ENCODE data around the gene ATF7.
"Not testable (repeated sequence)": the region's sequence is repeated elsewhere in the genome, so short reads cannot be mapped to it uniquely, and the experiment has no call there.

Gene ATF7

DNA sequence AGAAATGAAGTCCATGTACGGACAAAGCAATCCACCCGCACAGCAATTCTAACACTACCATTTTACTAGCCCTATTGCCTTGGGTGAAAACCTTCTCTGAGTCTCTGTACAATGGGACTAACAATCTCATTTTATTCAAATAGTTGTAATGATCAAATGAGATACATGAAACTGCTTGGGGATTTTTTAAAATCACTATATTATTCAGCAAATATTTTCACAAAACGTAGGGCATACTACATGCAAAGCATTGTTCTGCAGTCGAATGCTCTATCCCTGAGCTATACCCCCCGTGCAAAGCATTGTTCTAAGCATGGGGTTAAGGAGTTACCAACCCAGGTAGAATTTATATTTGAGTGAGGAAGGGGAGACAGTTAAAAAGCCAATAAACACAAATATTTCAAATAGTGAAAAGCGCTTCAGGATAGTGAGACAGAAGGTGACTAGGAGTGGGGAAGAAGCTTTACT, 554 bp upstream of the ATF7 start:
- DNase-seq (ENCODE audit: low read depth): no peak

GRCh38 chr12:53625373-53625945, 723 bp downstream of the ATF7 start:
- DNase-seq (ENCODE audit: low read depth): no peak

DNA sequence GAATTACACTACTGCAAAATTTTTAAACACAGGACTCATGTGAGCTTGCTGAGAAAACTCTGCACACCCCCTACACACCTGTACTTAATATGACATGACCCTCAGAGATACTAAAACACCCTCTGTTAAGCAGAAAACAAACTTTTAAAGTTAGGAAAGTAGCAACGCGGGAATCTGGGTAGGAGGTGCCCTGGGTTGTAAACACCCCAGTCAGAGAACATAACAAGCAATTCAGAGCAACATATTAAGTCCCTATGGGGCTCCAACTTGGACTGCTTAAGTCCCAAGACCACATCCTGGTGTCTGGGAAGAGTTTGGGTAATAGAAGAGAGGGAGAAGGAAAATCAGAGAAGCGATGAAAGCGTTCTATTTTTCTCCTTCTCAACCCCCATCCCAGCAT, 1.2 kb downstream of the ATF7 start:
- DNase-seq (ENCODE audit: low read depth): no peak

DNA sequence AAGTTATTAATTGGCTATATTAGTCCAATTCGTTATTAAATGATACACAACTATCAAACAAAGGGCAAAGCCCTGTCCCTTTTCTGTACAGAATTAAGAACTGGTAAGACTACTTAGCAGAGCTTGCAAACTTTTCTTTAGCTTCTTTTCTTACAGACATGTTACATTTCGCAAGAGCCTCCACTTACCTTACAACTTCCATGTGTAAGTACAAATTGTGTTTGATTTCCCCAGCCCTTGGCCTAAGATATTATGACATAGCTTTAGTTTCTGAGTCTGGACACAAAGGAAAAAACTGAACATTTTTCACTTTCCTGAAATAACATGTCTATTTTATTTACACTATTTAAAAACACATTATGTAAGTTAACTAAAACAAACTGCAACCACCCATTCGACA, 1.7 kb downstream of the ATF7 start:
- no peak for DNase-seq (ENCODE audit: low read depth)

DNA sequence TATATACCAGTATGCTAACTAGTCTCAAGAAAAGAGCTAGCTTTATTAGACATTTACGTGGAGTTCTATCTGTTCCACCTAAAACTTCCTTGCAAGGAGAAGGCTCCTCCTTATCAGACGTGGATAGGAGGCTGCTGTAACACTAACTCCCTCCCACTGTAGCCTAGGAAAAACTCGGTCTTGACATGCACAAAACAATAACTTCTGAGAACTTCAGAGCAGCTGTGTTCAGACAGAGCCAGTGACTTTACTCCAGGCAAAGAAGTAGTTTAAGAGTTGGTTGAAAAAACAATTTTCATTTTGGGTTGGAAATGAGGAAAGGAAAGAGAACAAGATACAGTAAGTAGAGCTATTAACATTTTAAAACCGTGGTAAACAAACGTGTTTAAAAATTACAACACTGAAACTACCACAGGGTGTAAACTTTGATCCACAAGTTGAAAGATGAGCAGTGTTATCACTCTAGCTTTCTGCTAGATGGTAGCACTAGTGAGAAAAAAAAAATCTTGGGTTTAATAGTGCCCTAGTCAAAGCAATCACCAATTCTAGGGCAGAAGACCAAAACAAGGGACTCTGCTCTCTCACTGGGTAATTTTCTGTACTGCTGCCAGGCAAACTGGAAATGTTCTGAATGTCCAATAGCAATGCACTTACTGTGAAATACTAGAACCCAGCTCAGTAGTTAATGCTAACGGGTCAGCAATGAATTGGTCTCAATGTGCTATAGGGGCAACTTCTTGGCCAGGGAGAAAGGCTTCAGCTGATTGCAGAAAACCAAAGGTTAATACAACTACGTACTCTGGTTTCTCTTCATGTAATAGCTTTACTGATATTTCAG, 2.4 kb downstream of the ATF7 start:
- DNase-seq (ENCODE audit: low read depth): no peak

GRCh38 chr12:53622724-53623123, 3.5 kb downstream of the ATF7 start:
- no peak for DNase-seq (ENCODE audit: low read depth)

GRCh38 chr12:53618275-53618674, 7.9 kb downstream of the ATF7 start:
- no peak for DNase-seq (ENCODE audit: low read depth)

- DNase-seq (ENCODE audit: low read depth): no peak
These were observed 8.5 kb downstream of the ATF7 start for GRCh38 chr12:53617700-53618099.

- no peak for DNase-seq (ENCODE audit: low read depth)
These were observed 9.2 kb downstream of the ATF7 start for GRCh38 chr12:53616950-53617349.

DNA sequence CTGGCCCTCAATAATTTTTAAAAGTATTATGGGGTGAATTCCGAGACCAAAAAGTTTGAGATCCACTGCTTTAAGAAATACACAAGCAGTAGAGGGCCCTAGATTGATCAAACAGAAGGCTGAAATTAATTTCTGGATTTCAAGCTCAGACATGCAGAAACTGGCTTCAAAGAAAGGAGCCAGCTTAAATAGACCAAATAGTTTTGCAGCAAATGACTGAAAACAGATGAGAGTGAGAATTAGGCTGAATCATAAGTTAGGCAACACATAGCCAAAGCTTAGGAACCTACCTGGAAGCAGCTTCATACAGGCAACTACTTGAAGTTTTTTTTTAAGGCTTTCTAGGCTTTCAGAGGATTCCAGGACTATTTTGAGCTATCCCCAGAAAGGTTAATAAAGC, 12.4 kb downstream of the ATF7 start:
- DNase-seq (ENCODE audit: low read depth): no peak

DNA sequence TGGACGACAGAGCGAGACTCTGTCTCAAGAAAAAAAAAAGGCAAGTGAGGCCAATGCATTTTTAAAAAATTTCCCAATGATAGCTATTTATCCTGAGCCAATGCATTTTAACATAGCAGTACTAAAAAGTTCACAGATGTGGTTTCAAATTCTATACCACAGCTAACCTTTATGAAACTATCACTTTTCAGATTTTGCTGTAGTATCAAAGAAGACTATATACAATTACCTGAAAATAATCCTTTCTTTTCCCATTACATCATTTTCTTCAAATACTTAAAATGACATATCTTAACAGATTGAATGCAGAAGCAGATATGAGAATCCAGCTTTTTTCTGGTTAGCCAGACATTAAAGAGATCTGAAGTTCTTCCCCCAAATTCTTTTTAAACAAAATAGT, 13.2 kb downstream of the ATF7 start:
- DNase-seq (ENCODE audit: low read depth): no peak

GRCh38 chr12:53611304-53611703, 14.9 kb downstream of the ATF7 start:
- DNase-seq (ENCODE audit: low read depth): no peak

- DNase-seq (ENCODE audit: low read depth): not testable (repeated sequence)
These were observed 19.5 kb downstream of the ATF7 start for GRCh38 chr12:53606688-53607087.

DNA sequence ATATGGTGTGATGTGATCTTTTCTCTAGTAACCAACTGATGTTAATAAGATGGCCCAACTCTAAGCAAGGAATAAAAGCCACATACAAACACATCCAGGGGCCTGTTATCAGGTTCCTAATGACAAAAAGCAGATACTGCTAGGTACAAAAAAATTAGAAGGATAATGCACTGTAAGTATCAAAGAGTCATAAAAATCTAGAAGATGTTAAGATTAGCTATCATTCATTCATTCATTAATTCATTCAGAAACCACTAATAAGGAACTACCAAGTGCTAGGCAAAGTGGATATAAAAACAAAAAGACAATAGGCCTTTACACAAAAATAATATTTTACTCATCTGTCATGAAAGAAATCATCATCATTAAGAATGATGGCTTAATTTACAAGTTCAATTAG, 21.6 kb downstream of the ATF7 start:
- DNase-seq (ENCODE audit: low read depth): no peak

DNA sequence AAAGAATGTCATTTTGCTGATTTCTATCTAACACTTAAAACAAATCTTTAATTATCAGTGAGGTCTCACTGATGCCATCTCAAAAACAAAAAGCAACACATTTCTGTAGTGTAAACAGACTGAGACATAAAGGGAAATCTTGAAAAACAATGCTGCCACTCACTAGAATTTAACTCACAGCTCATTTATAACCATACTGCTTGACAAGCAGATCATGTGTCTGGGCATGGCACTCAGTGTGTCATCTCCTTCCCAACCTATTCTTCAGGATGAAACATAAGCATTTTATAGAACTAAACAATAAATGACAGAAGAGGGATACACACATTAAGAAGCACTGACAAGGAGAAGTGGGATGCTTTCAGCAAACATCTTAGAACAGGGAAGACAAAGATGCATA, 22.4 kb downstream of the ATF7 start:
- no peak for DNase-seq (ENCODE audit: low read depth)

DNA sequence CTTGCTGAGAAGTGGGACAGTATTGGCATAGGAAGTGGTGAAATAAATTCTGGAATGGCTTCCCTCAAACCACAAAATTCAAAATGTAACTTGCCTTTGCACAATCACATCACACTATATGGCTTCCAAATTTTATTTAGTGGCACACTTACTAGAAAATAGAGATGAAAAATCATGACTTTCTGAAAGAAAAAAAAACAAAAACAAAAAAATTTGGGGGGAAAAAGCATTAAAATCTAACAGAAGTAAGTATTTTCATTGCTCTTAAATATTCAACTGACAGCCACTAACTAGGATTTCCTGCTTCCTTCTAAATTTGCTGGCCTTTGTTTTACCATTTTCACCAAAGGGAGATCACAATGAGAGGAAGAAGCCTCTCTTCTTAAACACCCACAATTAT, 23.0 kb downstream of the ATF7 start:
- DNase-seq (ENCODE audit: low read depth): no peak

DNA sequence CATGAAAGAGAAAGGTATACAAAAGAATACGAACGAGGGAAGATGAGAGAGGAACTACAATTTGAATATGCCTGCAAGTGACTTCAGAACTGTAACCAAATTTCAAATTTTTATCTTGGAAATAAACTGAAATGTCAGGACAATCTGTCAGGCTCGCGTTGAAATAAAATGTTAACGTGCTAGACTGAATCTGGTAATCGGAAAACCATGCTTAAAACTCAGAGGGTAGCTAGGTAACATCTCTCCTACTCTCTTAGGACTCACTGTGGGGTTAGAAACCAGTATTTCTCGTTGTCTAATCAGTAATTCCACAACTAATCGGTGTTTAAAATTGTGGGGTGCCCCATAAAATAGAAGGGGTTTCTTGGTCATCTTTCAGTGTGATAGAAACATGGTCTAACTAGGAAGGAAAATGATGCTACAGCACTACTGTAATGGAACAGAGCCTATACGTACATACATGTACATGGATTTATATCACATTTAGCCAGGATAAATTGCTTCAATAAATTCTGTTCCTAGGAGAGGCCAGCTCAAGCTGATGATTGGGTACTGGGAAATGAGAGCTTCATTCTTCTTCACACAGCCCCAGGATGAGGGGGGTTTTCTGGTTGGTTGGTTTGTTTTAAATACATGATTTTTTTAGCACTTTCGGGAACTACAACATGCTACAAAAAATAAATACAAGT, 23.9 kb downstream of the ATF7 start:
- DNase-seq (ENCODE audit: low read depth): no peak

GRCh38 chr12:53601296-53601847, 24.8 kb downstream of the ATF7 start:
- no peak for DNase-seq (ENCODE audit: low read depth)

GRCh38 chr12:53600490-53601295, 25.5 kb downstream of the ATF7 start:
- DNase-seq (ENCODE audit: low read depth): no peak

DNA sequence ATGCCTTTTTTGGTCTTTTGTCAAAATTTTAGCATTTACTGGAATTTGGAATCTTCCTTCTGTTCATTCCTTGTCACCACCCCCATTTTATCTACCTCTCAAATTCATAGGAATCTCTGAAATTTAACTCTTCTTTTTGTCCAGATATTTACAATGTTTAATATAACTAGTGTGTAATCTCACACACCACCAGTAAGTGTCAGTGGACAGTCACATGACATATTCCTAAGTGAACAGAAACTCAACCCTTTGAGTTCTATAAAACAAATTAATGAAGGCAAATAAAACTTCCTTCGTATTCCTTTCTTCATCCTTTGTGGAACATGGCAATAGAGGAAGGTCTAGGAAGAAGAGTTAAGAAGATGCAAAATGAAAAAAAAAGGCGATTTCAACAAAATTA, 26.6 kb downstream of the ATF7 start:
- no peak for DNase-seq (ENCODE audit: low read depth)

- DNase-seq (ENCODE audit: low read depth): not testable (repeated sequence)
These were observed 27.2 kb downstream of the ATF7 start for GRCh38 chr12:53598971-53599370.

GRCh38 chr12:53596920-53597363, 29.2 kb downstream of the ATF7 start:
- DNase-seq (ENCODE audit: low read depth): no peak
